Cerebellar cortex (tissue), 1 donor: ENCODE data around the gene TMED5.

Experiments
- DNase-seq: peaks from one replicate; pipeline ENCODE4 v3.0.0-alpha.2; 2015; ENCODE audit warnings: low spot score

The TMED5 gene

DNA sequence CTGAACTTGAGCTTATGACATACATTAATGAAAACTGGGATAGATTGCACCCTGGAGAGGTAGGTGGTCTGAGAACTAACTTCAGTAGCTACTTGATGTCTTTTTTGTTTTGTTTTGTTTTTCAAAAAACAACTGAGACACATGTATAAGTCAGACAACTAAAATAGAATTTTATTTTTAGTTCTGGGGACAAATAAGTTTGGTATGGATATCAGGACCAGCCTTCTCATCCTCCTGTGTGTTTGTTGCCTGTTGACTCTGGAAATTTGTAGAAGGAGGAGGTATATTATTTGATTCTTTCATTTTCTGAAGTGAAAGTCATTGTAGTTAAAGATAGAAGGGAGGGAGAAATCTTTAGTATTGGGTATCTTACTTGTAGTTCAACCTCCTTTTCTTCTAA lies 59.6 kb downstream of the TMED5 start:
- DNase-seq: no peak

DNA sequence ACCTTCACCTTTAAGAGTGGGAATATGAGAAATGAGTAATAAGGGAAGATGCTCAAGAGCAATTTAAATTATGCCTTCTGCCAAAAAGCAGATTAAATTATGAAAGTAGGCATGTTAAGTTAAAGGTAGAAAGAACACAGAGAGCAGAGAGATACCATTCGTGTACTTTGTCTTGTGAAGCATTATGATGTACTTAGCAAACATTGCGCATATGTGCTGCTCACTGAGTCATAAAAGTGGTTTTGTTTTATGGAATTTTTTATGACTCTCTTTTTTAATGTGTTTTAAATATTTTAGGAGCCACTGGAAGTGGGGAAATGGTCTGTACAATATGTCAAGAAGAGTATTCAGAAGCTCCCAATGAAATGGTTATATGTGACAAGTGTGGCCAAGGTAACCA lies 65.8 kb downstream of the TMED5 start:
- DNase-seq: no peak

DNA sequence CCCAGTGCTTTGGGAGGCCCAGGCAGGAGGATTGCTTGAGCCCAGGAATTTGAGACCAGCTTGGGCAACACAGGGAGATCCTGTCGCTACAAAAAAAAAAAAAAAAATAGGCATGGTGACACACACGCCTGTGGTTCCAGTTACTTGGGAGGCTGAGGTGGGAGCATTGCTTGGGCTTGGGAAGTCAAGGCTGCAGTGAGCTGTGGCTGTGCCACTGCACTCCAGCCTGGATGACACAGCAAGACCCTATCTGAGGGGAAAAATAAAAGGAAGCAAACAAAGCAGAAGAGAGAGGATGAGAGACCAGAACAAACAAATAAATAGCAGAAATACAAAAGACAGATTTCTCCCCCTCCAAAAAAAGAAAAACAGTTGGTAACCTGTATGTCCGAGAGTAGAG lies 67.1 kb downstream of the TMED5 start:
- no peak for DNase-seq

DNA sequence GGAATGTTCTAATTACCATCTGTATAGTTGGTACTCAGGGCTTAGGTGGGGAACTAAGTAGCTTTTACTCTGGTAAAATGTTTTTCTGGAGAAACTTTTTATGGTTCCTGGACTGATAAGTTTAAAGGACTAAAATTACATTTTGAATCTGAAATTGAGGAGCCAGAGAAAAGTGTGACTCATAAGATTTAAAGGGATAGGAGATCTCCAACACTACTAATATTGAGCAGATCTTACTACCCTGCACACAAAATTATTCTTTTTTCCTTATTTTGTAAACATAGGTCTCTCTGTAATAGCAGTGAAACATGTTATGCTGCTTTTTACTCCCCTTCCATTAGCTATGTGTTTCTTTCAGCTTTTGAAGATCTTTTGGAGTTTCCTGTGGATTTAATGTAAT lies 68.7 kb downstream of the TMED5 start:
- no peak for DNase-seq

DNA sequence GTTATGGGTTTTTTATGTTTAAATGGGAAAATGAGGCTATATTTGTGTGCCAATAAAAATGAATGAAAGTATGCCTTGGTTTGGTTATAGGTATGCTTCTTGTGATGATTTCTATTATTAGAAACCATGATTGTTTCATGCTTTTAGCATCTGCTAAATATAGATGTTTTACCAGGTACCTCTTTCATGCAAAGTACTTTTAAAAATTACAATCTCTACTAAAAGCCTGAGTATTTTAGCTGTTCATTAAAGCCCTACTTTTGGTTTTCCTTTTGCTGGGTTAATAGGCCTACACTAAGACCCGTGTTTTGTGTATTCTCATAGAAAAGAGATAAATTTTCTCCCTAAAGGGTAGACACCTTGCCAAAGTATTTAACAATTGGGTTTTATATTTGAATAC lies 69.1 kb downstream of the TMED5 start:
- DNase-seq: no peak

DNA sequence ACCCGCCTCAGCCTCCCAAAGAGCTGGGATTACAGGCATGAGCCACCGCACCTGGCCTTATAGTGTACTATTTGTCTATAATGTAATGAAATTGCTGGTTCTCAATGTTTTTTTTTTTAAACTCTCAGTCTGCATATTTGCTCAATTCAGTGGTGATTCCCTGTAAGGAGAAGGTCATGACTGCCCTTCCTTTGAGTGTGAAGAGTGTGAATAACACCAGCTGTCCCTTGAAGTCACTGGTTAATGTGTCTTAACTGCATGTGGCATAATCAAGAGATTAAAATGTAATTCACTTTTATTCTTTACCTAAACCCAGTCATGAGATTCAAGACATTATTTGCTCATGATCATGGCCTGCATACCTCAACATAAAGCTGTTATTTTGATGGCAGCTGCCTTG lies 70.6 kb downstream of the TMED5 start:
- DNase-seq: no peak

DNA sequence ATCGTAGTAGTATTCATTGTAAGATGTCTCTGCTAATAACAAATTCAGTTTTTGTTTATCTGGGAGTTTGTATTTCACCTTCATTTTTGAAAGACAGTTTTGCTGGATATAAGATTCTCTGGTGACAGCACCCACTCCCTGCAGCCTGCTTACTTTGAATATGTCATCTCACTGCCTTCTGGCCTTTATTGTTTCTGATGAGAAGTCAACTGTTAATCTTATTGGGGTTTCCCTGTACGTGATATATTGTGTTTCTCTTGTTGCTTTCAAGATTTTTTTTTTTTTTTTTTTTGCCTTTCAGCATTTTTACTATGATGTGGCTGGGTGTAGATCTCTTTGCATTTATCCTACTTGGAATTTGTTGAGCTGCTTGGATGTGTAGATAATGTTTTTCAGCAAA lies 71.9 kb downstream of the TMED5 start:
- no peak for DNase-seq

DNA sequence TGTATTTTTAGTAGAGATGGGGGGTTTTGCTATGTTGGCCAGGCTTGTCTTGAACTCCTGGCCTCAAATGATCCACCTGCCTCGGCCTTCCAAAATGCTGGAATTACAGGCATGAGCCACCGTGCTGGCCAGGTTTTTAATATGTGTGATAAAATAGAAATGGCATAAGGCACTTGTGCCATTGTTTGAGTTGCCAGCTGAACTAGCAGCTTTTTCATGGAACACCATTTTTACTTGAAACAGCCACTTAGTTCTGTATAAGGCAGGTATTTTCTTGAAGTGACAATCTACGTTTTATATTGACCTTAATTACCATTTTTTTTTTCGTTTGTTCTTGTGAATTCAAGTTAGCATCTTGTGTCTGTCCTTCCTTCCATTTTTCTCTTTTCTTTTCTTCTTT lies 72.8 kb downstream of the TMED5 start:
- no peak for DNase-seq

DNA sequence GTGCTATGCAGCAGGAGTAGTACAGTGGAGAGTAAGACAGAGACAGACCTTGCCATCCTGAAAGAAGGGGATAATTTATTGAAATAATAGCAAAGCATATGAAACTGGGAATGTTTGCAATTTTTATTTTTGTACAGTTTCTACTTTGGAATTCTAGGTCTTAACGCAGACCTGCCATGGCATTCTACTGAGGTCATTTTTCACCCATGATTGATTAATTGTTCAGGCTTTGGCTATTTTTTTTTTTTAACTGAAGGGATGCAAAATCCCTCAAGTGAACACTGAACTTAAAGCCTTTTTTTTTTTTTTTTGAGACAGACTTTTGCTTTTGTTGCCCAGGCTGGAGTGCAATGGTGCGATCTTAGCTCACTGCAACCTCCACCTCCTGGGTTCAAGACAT lies 74.0 kb downstream of the TMED5 start:
- DNase-seq: no peak

DNA sequence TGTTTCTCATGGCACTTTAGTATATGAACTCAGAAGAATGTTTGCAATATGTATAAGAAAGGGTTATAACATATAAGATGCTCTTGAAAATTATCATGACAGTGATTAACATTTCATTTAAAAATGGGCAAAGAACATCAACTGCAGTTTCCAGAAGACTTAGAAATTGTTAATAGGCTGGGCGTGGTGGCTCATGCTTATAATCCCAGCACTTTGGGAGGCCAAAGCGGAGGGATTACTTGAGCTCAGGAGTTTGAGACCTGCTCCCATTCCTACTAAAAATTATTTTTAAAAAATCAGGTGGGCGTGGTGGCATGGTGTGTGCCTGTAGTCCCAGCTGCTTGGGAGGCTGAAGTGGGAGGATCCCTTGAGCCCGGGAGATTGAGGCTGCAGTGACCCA lies 78.1 kb downstream of the TMED5 start:
- no peak for DNase-seq
